Dendritic cell treated with granulocyte-macrophage colony-stimulating factor and Interleukin-4, amounts not matched to agents 40 ng/mL and 50 ng/mL, for 4 days (primary cell): Measurements from ENCODE around the gene CSRNP3.

Experiments
- H3K27ac Mint-ChIP-seq: one replicate; pipeline ENCODE4 v1.8.0; 2022; ENCODE audit warnings: mild to moderate bottlenecking, mixed read lengths
- H3K27me3 Mint-ChIP-seq: one replicate; pipeline ENCODE4 v1.8.0; 2022; ENCODE audit warnings: mild to moderate bottlenecking, mixed read lengths
- H3K36me3 Mint-ChIP-seq: one replicate; pipeline ENCODE4 v1.8.0; 2022; ENCODE audit warnings: low read depth, mixed read lengths
- H3K4me1 Mint-ChIP-seq: one replicate; pipeline ENCODE4 v1.8.0; 2022; ENCODE audit warnings: low read depth, mixed read lengths
- H3K4me3 Mint-ChIP-seq: one replicate; pipeline ENCODE4 v1.8.0; 2022; ENCODE audit warnings: mild to moderate bottlenecking, moderate library complexity, mixed read lengths
- H3K9me3 Mint-ChIP-seq: one replicate; pipeline ENCODE4 v1.8.0; 2022; ENCODE audit warnings: mixed read lengths
- intact Hi-C: fragments of 100-400 bp; cut with micrococcal nuclease; formaldehyde crosslinking; loops from one replicate; pipeline ENCODE4 v1.15.0; 2022

The CSRNP3 gene

DNA sequence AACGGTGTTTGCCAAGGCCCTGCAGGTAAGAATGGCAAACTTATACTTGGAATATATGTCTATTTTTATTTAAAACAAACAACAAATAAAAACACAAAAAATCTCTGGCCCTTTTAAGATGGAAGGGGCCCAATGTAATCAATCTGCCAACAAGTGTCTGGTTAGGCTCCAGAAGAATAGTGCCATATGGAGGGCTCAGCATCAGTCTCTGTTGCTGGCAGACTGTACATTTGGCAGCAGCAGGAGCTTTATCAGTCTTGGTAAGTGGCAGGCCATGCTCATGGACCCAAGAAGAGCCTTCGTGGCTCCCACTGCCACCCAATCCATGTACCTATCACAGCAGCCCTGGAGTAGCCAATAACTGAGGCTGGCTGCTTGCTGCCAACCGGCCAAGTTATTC is 223.4 kb downstream of the CSRNP3 start:
- Mint-ChIP-seq H3K4me1 (no peaks in the 10 kb centered on the region), H3K36me3 (no peaks in the 10 kb centered on the region), H3K4me3 (no peak overlapping the region), H3K27ac (no peak overlapping the region), H3K27me3 (no peaks in the 10 kb centered on the region), H3K9me3 (no peaks in the 10 kb centered on the region)
- intact Hi-C loops, result no loop called here

GRCh38 chr2:165693838-165694237 is 224.3 kb downstream of the CSRNP3 start:
- intact Hi-C loops, result no loop called here
- Mint-ChIP-seq H3K4me1 (no peaks in the 10 kb centered on the region), H3K4me3 (no peak overlapping the region), H3K9me3 (no peaks in the 10 kb centered on the region), H3K27ac (no peak overlapping the region), H3K27me3 (no peaks in the 10 kb centered on the region), H3K36me3 (no peaks in the 10 kb centered on the region)

DNA sequence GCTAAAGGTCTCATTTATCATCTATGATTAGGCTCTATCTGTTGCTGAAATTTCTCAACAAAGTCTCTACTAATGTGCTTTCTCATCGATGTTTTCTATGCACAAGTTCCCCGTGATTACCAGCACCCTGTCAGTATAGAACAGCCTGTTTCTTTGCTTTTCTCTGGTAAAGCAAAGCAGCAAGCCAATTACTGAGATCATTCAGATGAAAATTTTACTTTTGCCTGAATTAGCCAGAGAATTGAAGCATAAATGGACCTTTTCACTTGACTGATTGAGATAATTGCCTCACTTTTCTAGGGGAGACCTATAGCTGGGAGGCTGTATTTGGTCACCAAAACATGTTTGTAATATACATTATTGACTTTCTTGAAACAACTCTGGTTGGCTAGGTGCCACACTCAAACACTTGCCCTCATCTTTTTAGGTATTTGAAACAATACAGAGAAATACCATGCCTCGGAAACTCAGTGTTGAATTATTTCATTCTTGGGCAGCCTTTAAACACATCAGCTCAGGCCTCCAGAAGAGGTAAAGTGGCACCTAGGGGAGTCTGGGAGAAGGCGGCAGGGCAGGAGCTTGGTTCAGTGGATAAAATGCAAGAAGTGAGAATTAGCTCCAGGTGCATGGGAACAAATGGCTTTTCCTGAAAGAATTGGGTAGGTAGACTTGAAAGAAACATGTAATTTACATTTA is 228.4 kb downstream of the CSRNP3 start:
- Mint-ChIP-seq H3K4me3 (no peak overlapping the region), H3K9me3 (no peaks in the 10 kb centered on the region), H3K27ac (no peak overlapping the region), H3K4me1 (no peaks in the 10 kb centered on the region), H3K36me3 (no peaks in the 10 kb centered on the region), H3K27me3 (no peaks in the 10 kb centered on the region)
- intact Hi-C loops, result no loop called here

GRCh38 chr2:165698444-165698884 is 229.0 kb downstream of the CSRNP3 start:
- H3K9me3 Mint-ChIP-seq, result no peaks in the 10 kb centered on the region
- intact Hi-C loops, result no loop called here
- no peaks in the 10 kb centered on the region for H3K4me1 Mint-ChIP-seq
- no peaks in the 10 kb centered on the region for H3K27me3 Mint-ChIP-seq
- no peak overlapping the region for H3K27ac Mint-ChIP-seq
- no peak overlapping the region for H3K4me3 Mint-ChIP-seq
- no peaks in the 10 kb centered on the region for H3K36me3 Mint-ChIP-seq

DNA sequence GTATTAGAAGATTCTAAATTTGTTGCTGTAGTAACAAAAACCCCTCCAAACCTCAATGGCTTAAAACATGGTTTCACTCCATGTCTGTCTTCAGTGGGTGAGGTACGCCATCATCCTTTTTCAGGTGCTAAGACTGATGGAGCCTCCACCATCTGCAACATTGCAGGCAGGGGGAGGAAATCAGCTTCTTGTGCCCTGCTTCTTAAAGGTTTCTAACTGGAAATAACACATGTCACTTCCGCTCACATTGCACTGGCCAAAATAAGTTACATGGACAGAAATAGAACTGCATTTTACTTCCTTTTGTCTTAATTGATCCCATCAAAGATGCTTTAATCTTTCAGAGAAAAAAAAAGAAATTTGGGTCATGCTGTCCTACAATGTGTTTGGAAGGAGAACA is 230.4 kb downstream of the CSRNP3 start:
- H3K36me3 Mint-ChIP-seq, result no peaks in the 10 kb centered on the region
- H3K9me3 Mint-ChIP-seq, result no peaks in the 10 kb centered on the region
- intact Hi-C loops, result no loop called here
- no peaks in the 10 kb centered on the region for H3K4me1 Mint-ChIP-seq
- H3K27ac Mint-ChIP-seq, result no peak overlapping the region
- H3K27me3 Mint-ChIP-seq, result no peaks in the 10 kb centered on the region
- no peak overlapping the region for H3K4me3 Mint-ChIP-seq

DNA sequence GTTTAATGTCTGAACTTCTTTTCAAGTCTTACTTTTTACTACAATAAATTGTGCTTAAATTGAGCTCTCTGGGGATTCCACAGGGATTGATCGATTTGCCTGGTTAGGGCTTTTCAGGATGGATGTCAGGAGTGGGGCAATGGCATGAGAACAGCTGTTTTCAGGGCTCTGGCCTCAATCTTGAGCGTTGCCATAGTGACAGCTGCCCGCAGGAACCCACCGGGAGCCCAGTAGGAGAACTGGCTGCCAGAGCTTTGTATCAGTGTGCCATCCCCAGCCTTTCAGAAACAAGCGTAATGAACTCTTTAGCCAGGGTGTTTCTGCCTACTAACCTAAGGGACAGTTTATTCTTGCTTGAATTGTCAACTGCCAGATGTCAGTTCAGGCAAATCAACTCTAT is 231.0 kb downstream of the CSRNP3 start:
- Mint-ChIP-seq H3K27ac (no peak overlapping the region), H3K27me3 (no peaks in the 10 kb centered on the region), H3K36me3 (no peaks in the 10 kb centered on the region), H3K4me1 (no peaks in the 10 kb centered on the region), H3K4me3 (no peak overlapping the region), H3K9me3 (no peaks in the 10 kb centered on the region)
- intact Hi-C loops, result no loop called here

GRCh38 chr2:165701147-165701546 is 231.6 kb downstream of the CSRNP3 start:
- intact Hi-C loops, result no loop called here
- Mint-ChIP-seq H3K4me3 (no peak overlapping the region), H3K4me1 (no peaks in the 10 kb centered on the region), H3K27ac (no peak overlapping the region), H3K36me3 (no peaks in the 10 kb centered on the region), H3K9me3 (no peaks in the 10 kb centered on the region), H3K27me3 (no peaks in the 10 kb centered on the region)

GRCh38 chr2:165706960-165707487 is 237.5 kb downstream of the CSRNP3 start:
- Mint-ChIP-seq H3K9me3 (peaks cover 15% of the 10 kb centered on the region), H3K27ac (no peak overlapping the region), H3K36me3 (no peaks in the 10 kb centered on the region), H3K4me3 (no peak overlapping the region), H3K4me1 (no peaks in the 10 kb centered on the region), H3K27me3 (no peaks in the 10 kb centered on the region)
- intact Hi-C loops, result no loop called here

DNA sequence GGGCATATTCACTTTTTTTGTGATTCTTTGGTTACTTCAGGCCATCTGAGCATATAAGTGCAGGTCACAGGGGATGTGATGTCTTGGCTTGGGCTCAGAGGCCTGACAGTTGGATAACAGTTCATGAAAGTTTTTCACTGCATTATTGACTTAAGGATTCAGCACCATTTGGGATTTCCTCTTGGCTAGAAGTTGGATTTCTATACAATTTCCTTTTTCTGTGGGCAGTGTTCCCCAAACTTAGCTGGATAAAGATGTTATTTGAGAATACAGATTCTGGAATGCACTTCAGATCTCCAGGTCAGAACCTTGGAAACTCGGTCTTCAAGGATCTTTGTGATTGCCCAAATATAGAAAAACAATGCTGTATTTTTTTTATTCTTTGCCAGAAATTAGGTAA is 246.6 kb downstream of the CSRNP3 start:
- H3K4me3 Mint-ChIP-seq, result no peak overlapping the region
- no peaks in the 10 kb centered on the region for H3K27me3 Mint-ChIP-seq
- no peak overlapping the region for H3K27ac Mint-ChIP-seq
- no peaks in the 10 kb centered on the region for H3K4me1 Mint-ChIP-seq
- intact Hi-C loops, result no loop called here
- H3K36me3 Mint-ChIP-seq, result no peaks in the 10 kb centered on the region
- no peaks in the 10 kb centered on the region for H3K9me3 Mint-ChIP-seq

GRCh38 chr2:165718610-165719210 is 249.2 kb downstream of the CSRNP3 start:
- intact Hi-C loops, result no loop called here
- Mint-ChIP-seq H3K9me3 (no peaks in the 10 kb centered on the region), H3K4me1 (no peaks in the 10 kb centered on the region), H3K27ac (no peak overlapping the region), H3K4me3 (no peak overlapping the region), H3K36me3 (no peaks in the 10 kb centered on the region), H3K27me3 (no peaks in the 10 kb centered on the region)

DNA sequence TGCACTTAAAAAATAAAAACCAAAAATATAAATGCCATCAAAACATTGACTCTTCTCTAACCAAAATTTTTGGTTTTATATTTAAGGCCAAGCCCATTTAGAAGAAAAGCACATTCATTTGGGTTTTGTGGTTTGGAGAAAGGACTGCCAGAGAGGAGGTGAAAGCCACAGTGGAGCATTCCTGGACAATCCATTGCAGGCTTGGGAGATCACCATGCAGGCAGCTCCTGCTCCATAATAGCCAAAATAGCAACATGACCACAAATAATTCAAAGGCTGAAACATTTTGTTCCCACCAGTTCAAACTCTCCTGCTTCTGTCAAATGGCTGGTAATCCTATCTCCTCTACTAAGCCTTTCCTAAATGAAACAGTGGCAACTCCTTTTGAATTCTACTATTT is 251.0 kb downstream of the CSRNP3 start:
- H3K4me1 Mint-ChIP-seq, result peaks cover 4% of the 10 kb centered on the region
- no peaks in the 10 kb centered on the region for H3K9me3 Mint-ChIP-seq
- H3K27me3 Mint-ChIP-seq, result no peaks in the 10 kb centered on the region
- intact Hi-C loops, result no loop called here
- H3K27ac Mint-ChIP-seq, result no peak overlapping the region
- H3K36me3 Mint-ChIP-seq, result no peaks in the 10 kb centered on the region
- H3K4me3 Mint-ChIP-seq, result no peak overlapping the region

GRCh38 chr2:165725421-165725820 is 255.9 kb downstream of the CSRNP3 start:
- intact Hi-C loops, result no loop called here
- no peak overlapping the region for H3K4me3 Mint-ChIP-seq
- H3K9me3 Mint-ChIP-seq, result no peaks in the 10 kb centered on the region
- H3K4me1 Mint-ChIP-seq, result peaks cover 4% of the 10 kb centered on the region
- no peaks in the 10 kb centered on the region for H3K36me3 Mint-ChIP-seq
- no peak overlapping the region for H3K27ac Mint-ChIP-seq
- H3K27me3 Mint-ChIP-seq, result no peaks in the 10 kb centered on the region
